HEK293 (cell line): ENCODE measurements around the gene PTPDC1.

ENCODE experiments used
- CTCF ChIA-PET: fragments of 350-600 bp; formaldehyde crosslinking; extraction: SDS; loops from one replicate; lab custom pipeline; 2021; ENCODE audit warnings: antibody characterized with exemption; lab: Yijun Ruan, JAX
- POLR2A ChIA-PET: fragments of 300-600 bp; formaldehyde crosslinking; extraction: SDS; loops from one replicate; lab custom pipeline; 2020; ENCODE audit warnings: antibody characterized with exemption, inconsistent platforms; lab: Yijun Ruan, JAX
- H3K27ac ChIP-seq: fragments of 200-500 bp; sonication (Bioruptor generic); 2 replicates; pipeline ENCODE4 v1.5.1; 2014; ENCODE audit warnings: low read depth, low read length, control low read depth, inconsistent platforms; ENCODE audit errors: extremely low read depth
- H3K36me3 ChIP-seq, 2 experiments: fragments of 200-500 bp in 1 of 2; sonication (Bioruptor generic) in 1 of 2; 1 replicate in 1 of 2; 2 replicates in 1 of 2; pipeline ENCODE4 v1.5.1; 2014 to 2017; ENCODE audit warnings: inconsistent platforms in 2 of 2, low read length in 2 of 2; ENCODE audit not compliant: control insufficient read depth in 2 of 2, insufficient read depth in 1 of 2
- H3K4me1 ChIP-seq: fragments of 200-500 bp; sonication (Bioruptor generic); 2 replicates; pipeline ENCODE4 v1.5.1; 2014; ENCODE audit warnings: mild to moderate bottlenecking, low read length, inconsistent platforms; ENCODE audit not compliant: control insufficient read depth, insufficient read depth
- H3K4me3 ChIP-seq: 2 replicates; pipeline ENCODE4 v1.5.1; 2011; ENCODE audit warnings: low read depth, mild to moderate bottlenecking, control low read depth, low read length, moderate library complexity
- H3K9me3 ChIP-seq: fragments of 200-500 bp; sonication (Bioruptor generic); 2 replicates; pipeline ENCODE4 v1.5.1; 2014; ENCODE audit warnings: low read depth, low read length, inconsistent platforms; ENCODE audit not compliant: control insufficient read depth, insufficient read depth
- PRDM10 ChIP-seq: fragments of 450-650 bp; formaldehyde crosslinking; IDR thresholded peaks from 2 replicates; pipeline ENCODE4 v1.5.1; 2016; ENCODE audit warnings: missing biosample characterization, missing genetic modification characterization
- SCRT1 ChIP-seq: fragments of 450-650 bp; formaldehyde crosslinking; IDR thresholded peaks from 2 replicates; pipeline ENCODE4 v1.5.1; 2016; ENCODE audit warnings: missing biosample characterization, missing genetic modification characterization, borderline replicate concordance
- ZFHX2 ChIP-seq: fragments of 450-650 bp; formaldehyde crosslinking; conservative IDR thresholded peaks from 2 replicates; pipeline ENCODE4 v1.5.1; 2016; ENCODE audit warnings: missing biosample characterization, missing genetic modification characterization
- ZFP37 ChIP-seq: fragments of 450-650 bp; formaldehyde crosslinking; IDR thresholded peaks from 2 replicates; pipeline ENCODE4 v1.5.1; 2016; ENCODE audit warnings: missing biosample characterization, missing genetic modification characterization
- ZNF157 ChIP-seq: fragments of 450-650 bp; formaldehyde crosslinking; IDR thresholded peaks from 2 replicates; pipeline ENCODE4 v1.5.1; 2016; ENCODE audit warnings: missing biosample characterization, missing genetic modification characterization
- ZNF214 ChIP-seq: fragments of 450-650 bp; formaldehyde crosslinking; IDR thresholded peaks from 2 replicates; pipeline ENCODE4 v1.5.1; 2017; ENCODE audit warnings: missing biosample characterization, mild to moderate bottlenecking, missing genetic modification characterization, borderline replicate concordance
- ZNF324 ChIP-seq: fragments of 450-650 bp; formaldehyde crosslinking; IDR thresholded peaks from 2 replicates; pipeline ENCODE4 v1.5.1; 2016; ENCODE audit warnings: missing biosample characterization, missing genetic modification characterization
- ZNF426 ChIP-seq: fragments of 450-650 bp; formaldehyde crosslinking; IDR thresholded peaks from 2 replicates; pipeline ENCODE4 v1.5.1; 2017; ENCODE audit warnings: missing biosample characterization, missing genetic modification characterization, mild to moderate bottlenecking, inconsistent platforms, moderate library complexity
- ZNF555 ChIP-seq: fragments of 450-650 bp; formaldehyde crosslinking; conservative IDR thresholded peaks from 2 replicates; pipeline ENCODE4 v1.5.1; 2017; ENCODE audit warnings: missing biosample characterization, mild to moderate bottlenecking, missing genetic modification characterization, inconsistent platforms
- ZNF600 ChIP-seq: fragments of 450-650 bp; formaldehyde crosslinking; IDR thresholded peaks from 2 replicates; pipeline ENCODE4 v1.5.1; 2016; ENCODE audit warnings: missing biosample characterization, missing genetic modification characterization
- ZNF654 ChIP-seq: fragments of 450-650 bp; formaldehyde crosslinking; IDR thresholded peaks from 2 replicates; pipeline ENCODE4 v1.5.1; 2016; ENCODE audit warnings: low read depth, missing biosample characterization, missing genetic modification characterization
- ZNF692 ChIP-seq: fragments of 450-650 bp; formaldehyde crosslinking; IDR thresholded peaks from 2 replicates; pipeline ENCODE4 v1.5.1; 2016; ENCODE audit warnings: missing biosample characterization, missing genetic modification characterization
- ZNF76 ChIP-seq: fragments of 450-650 bp; formaldehyde crosslinking; IDR thresholded peaks from 2 replicates; pipeline ENCODE4; 2016; ENCODE audit warnings: low read depth, missing biosample characterization, missing genetic modification characterization, borderline replicate concordance
- TF ChIP-seq, protein P1 (sequence below): fragments of 450-650 bp; formaldehyde crosslinking; IDR thresholded peaks from 2 replicates; pipeline ENCODE4 v1.5.1; 2016; ENCODE audit warnings: missing biosample characterization, missing genetic modification characterization

The PTPDC1 gene

GRCh38 chr9:94065535-94065961, 18.7 kb upstream of the PTPDC1 start:
- H3K36me3 ChIP-seq = no peaks in the 10 kb centered on the region
- no peaks in the 10 kb centered on the region for H3K9me3 ChIP-seq
- H3K27ac ChIP-seq = no peak overlapping the region
- CTCF ChIA-PET = interaction anchor here (0.5 to 6.2 kb wide), 28 partner anchors 9 to 1334 kb away, joined by 3 to 157 read pairs (median 4); no protein-coding TSS in a partner anchor
- H3K4me3 ChIP-seq = no peak overlapping the region
- H3K4me1 ChIP-seq = no peaks in the 10 kb centered on the region
- TF ChIP-seq PRDM10 (tag by site-specific recombination) = 0 out of 2 replicates have a peak, but pooled peaks have one; percentile 21
- TF ChIP-seq, protein P1, sequence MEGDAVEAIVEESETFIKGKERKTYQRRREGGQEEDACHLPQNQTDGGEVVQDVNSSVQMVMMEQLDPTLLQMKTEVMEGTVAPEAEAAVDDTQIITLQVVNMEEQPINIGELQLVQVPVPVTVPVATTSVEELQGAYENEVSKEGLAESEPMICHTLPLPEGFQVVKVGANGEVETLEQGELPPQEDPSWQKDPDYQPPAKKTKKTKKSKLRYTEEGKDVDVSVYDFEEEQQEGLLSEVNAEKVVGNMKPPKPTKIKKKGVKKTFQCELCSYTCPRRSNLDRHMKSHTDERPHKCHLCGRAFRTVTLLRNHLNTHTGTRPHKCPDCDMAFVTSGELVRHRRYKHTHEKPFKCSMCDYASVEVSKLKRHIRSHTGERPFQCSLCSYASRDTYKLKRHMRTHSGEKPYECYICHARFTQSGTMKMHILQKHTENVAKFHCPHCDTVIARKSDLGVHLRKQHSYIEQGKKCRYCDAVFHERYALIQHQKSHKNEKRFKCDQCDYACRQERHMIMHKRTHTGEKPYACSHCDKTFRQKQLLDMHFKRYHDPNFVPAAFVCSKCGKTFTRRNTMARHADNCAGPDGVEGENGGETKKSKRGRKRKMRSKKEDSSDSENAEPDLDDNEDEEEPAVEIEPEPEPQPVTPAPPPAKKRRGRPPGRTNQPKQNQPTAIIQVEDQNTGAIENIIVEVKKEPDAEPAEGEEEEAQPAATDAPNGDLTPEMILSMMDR (tag by site-specific recombination) = peak; percentile 32; the same call in 1 of the 2 replicates
- no peak for TF ChIP-seq ZNF324
- no peak for TF ChIP-seq ZNF76
- TF ChIP-seq ZNF654 (tag by site-specific recombination) = peak; percentile 53
- POLR2A ChIA-PET = no interaction called here

GRCh38 chr9:94068257-94068656, 16.0 kb upstream of the PTPDC1 start:
- no peak overlapping the region for H3K27ac ChIP-seq
- CTCF ChIA-PET = interaction anchor here (0.6 to 6.2 kb wide), 2 partner anchors 144 to 406 kb away, joined by 3 to 157 read pairs; no protein-coding TSS in a partner anchor
- POLR2A ChIA-PET = no interaction called here
- H3K4me1 ChIP-seq = no peaks in the 10 kb centered on the region
- no peaks in the 10 kb centered on the region for H3K9me3 ChIP-seq
- H3K36me3 ChIP-seq = no peaks in the 10 kb centered on the region
- TF ChIP-seq ZFHX2 (tag by site-specific recombination) = no peak
- TF ChIP-seq ZNF426 = no peak
- no peak for TF ChIP-seq ZNF157 (tag by site-specific recombination)
- no peak for TF ChIP-seq ZFP37 (tag by site-specific recombination)
- TF ChIP-seq ZNF214 (tag by site-specific recombination) = no peak
- TF ChIP-seq ZNF555 (tag by site-specific recombination) = no peak
- no peak overlapping the region for H3K4me3 ChIP-seq

GRCh38 chr9:94076557-94076956, 7.7 kb upstream of the PTPDC1 start:
- H3K4me1 ChIP-seq = no peaks in the 10 kb centered on the region
- ChIA-PET POLR2A (no interaction called here), CTCF (interaction anchor here (0.9 to 2.3 kb wide), 3 partner anchors 11 to 134 kb away, joined by 3 to 15 read pairs (median 13); no protein-coding TSS in a partner anchor)
- H3K36me3 ChIP-seq = no peaks in the 10 kb centered on the region
- no peaks in the 10 kb centered on the region for H3K9me3 ChIP-seq
- H3K4me3 ChIP-seq = no peak overlapping the region
- no peak for TF ChIP-seq SCRT1
- TF ChIP-seq ZNF600 (tag by site-specific recombination) = no peak
- TF ChIP-seq ZNF692 (tag by site-specific recombination) = no peak
- no peak overlapping the region for H3K27ac ChIP-seq
